ELF-1 (cell line): ENCODE results near the gene ABCC3.
"Not testable (repeated sequence)": the region's sequence is repeated elsewhere in the genome, so short reads cannot be mapped to it uniquely, and the experiment has no call there.

Source experiments
- DNase-seq: peaks from one replicate; pipeline ENCODE4 v3.0.0-alpha.2; 2016; ENCODE audit warnings: low read depth, low spot score

Gene ABCC3

GRCh38 chr17:50664788-50665458 is 30.2 kb downstream of the ABCC3 start:
- no peak for DNase-seq

GRCh38 chr17:50665838-50666237 is 31.2 kb downstream of the ABCC3 start:
- DNase-seq: no peak

- no peak for DNase-seq
Observed at GRCh38 chr17:50666316-50666715, 31.6 kb downstream of the ABCC3 start.

- no peak for DNase-seq
Observed at GRCh38 chr17:50667259-50668024, 32.8 kb downstream of the ABCC3 start.

GRCh38 chr17:50668025-50668837 is 33.5 kb downstream of the ABCC3 start:
- DNase-seq: no peak

GRCh38 chr17:50668838-50669581 is 34.3 kb downstream of the ABCC3 start:
- no peak for DNase-seq

- DNase-seq: no peak
Observed at GRCh38 chr17:50672071-50672470, 37.4 kb downstream of the ABCC3 start.

- DNase-seq: no peak
Observed at GRCh38 chr17:50672831-50673551, 38.3 kb downstream of the ABCC3 start.

GRCh38 chr17:50675190-50675589 is 40.5 kb downstream of the ABCC3 start:
- no peak for DNase-seq

- DNase-seq: no peak
Observed at GRCh38 chr17:50675627-50676026, 40.9 kb downstream of the ABCC3 start.

GRCh38 chr17:50676065-50676975 is 41.6 kb downstream of the ABCC3 start:
- no peak for DNase-seq

- DNase-seq: no peak
Observed at GRCh38 chr17:50677851-50678375, 43.2 kb downstream of the ABCC3 start.

GRCh38 chr17:50679008-50679544 is 44.4 kb downstream of the ABCC3 start:
- no peak for DNase-seq

GRCh38 chr17:50680126-50680525 is 45.4 kb downstream of the ABCC3 start:
- DNase-seq: no peak

- not testable (repeated sequence) for DNase-seq
Observed at GRCh38 chr17:50680543-50681262, 46.0 kb downstream of the ABCC3 start.

- DNase-seq: peak; percentile 58
Observed at GRCh38 chr17:50681263-50682200, 46.9 kb downstream of the ABCC3 start.

GRCh38 chr17:50682441-50682840 is 47.8 kb downstream of the ABCC3 start:
- no peak for DNase-seq

GRCh38 chr17:50682938-50683337 is 48.3 kb downstream of the ABCC3 start:
- no peak for DNase-seq
